ENCODE results near the gene PARD3B. TPM values are rescaled to one million over a fixed set of nuclear protein-coding genes. Genes with fewer than 3 reads are reported as not detected.

Gene PARD3B
- total RNA-seq, 1 experiment from 2014 or later = 3.9 TPM

DNA sequence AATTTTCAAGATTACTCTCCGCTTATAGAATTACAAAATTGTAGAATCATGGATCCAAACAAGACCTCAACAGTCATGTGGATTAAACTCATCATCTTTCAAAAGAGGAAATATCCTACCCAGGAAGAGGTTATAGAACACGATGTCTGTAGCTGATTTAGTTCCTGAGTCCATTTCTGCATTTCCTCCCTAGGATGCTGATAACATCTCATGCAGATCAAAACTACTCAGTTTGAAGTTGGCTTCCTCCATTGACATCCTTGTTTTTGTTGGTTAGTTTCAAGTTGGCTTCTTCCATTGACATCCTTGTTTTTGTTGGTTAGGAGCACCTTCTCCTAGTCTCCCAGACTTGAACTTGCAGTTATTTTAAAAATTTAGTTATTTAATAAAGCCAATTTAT is 147.5 kb downstream of the PARD3B start:
- DNase-seq (ENCODE audit: low spot score) = no peak

DNA sequence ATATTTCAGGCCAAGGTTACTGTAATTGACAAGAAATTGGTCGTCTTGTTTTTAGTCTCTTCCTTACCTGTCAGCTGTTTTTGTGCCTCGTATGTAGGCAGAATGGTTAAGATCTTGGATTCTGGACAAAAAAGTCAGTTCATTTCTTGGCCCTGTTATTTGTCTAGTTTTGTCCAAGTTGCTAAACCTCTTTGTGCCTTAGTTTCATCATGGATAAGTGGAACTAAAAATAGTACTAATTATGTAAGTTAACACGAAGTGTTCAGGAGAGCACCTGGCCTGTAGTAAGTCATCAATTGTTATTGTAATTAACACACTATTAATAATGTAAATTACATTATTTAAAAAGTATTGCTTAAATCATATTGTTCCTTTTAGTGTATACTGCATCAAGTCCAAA is 148.0 kb downstream of the PARD3B start:
- DNase-seq (ENCODE audit: low spot score) = no peak

DNA sequence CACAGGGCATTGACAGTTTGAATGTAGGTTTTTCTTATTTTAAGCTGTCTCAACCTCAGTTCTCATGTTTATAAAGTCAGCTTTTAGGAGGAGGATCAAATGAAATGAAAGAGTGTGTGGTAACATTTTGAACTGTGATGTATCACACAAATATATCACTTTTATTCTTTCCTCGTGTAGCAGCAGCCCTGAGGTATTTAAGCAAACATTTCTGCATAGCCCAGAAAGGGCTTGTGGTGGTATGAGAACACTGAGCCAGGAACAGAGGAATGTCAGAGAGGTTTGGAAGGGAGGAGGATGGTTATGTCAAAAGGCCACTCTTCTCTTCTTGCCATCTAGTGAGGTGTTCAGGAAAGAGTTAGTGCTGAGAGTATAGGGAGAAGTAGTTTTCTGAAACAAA is 150.2 kb downstream of the PARD3B start:
- no peak for DNase-seq (ENCODE audit: low spot score)

DNA sequence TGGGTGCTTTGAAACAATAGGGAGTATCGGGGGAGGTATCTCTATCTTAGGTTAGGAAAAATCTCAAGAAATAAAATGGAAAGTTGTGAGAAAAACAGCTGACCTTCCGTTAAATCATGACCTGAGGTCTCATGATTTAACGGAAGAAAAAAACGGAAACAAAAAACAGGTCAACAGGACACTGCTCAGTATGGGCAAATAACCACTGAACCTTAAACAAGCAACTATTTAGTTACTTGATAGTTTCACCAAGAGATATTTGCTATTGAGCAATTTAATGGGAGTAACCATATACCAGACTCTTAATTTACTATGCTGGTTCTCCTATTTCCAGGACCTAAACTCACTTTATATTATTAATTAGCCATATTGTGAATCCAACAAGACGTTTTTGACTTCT is 150.8 kb downstream of the PARD3B start:
- DNase-seq (ENCODE audit: low spot score) = no peak

DNA sequence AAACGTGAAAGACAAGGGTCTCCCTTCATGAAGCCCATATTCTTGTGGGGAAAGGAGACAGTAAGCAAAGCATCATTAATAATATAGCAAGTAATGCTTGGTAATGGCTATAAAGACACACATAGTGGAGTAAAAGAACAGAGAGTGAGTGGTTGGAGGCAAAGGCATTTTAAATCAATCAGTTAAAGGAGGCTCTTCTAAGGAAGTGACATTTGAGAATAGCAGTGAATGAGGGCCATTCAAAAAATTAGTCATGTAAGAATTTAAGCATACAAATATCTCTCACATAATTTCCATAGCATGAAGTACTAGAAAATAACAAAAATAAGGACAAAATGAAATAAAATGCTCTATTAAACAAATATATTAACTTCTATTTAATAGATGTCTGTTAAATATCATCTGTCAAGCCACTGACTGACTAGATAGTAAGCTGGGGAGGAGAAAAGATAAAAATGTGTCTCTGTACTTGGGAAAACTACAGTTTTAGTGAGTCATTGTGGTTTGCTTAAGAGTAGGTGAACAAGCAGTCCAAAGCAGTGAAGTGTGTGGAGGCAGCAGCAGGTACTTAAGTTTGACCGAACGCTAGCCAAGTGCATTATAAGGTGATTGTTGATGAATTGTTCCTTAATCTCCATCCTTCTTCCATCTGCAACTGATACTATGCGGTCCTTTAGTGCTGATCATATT is 160.1 kb downstream of the PARD3B start:
- no peak for DNase-seq (ENCODE audit: low spot score)

DNA sequence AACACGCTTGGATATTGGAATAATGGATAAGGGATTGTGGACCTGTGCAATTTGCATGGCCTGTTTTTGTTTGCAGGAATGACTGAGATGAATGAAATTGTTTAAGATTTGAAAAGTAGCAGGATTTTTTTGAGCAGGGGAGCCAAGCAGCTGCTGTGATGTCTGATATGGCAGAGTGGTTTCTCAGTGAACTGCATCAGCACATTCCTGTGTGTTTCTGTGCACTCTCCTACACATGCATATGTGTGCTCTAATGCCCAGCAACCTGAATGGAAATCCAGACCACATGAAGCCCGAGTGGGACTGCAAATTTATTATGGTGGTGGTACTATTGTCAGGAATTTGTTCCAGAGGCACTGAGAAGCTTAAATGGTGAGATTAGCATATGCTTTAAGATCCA is 161.7 kb downstream of the PARD3B start:
- DNase-seq (ENCODE audit: low spot score) = no peak

DNA sequence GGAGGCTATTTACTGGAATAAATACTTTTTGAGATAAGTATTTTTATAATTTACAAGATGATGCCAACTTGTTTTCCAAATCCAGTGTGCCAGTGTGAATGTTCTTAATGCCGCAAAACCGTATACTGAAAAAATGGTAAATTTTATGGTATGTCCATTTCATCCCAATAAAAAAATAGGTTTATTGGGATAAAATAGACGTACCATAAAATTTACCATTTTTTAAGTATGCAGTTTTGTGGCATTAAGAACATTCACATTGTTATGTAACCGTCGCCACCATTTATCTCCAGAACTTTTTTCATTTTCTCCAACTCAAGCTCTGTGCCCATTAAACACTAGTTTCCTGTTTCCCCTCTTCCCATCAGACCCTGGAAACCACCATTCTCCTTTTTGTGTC is 167.9 kb downstream of the PARD3B start:
- DNase-seq (ENCODE audit: low spot score) = no peak

DNA sequence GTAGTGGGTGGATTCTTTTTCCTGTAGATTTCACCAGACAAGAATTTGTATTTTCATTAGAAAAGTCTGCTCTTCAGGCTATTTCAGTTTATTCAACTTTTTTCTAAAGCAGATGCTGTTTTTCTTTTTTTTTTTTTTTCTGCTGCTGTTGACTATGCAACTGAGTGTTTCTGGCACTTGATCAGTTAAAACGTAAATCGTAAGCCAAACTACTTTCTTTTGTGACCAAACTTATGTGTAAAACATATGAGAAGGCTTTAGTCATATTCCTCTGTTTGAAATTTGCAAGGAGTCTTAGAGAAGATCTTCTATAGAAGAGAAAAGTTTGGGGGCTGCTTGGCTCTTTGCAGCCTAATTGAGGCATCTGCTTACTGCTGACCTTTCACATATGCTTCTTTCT is 170.1 kb downstream of the PARD3B start:
- DNase-seq (ENCODE audit: low spot score) = no peak

DNA sequence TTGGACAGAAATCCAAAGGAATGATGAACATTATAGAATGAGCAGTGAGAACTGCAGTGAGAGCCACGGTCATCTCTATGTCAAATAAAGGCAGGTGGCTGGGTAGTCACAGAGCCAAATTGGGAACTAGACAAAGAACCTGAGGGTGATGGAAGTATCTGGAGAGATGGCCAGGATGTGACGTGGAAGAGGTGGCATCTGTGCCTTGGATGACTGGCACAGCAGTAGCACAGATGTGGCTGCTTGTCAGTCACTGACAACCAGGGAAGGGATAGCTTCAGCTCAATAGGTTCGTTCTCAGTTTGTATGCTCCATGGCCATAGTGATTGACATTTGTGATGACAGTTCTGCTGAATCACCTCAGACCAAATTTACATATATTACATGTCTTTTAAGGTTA is 172.3 kb downstream of the PARD3B start:
- DNase-seq (ENCODE audit: low spot score) = no peak

DNA sequence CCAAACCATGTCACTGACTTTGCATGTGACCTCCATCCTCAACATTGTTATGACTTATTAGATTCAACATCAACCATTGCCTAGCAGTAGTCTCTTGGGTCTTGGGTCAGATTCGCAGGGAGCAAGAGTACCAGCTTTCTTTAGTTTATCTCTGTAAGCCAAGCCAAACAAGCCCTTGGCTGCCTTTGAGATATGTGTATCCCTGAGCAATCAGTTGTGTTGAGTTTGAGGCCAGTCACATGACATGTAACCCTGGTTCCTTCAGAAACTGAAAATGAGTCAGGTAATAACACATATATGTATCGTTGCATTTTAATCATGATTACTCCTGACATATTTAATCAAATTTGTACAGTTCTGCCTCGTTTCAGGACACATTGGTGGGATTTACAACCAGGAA is 173.3 kb downstream of the PARD3B start:
- DNase-seq (ENCODE audit: low spot score) = no peak

DNA sequence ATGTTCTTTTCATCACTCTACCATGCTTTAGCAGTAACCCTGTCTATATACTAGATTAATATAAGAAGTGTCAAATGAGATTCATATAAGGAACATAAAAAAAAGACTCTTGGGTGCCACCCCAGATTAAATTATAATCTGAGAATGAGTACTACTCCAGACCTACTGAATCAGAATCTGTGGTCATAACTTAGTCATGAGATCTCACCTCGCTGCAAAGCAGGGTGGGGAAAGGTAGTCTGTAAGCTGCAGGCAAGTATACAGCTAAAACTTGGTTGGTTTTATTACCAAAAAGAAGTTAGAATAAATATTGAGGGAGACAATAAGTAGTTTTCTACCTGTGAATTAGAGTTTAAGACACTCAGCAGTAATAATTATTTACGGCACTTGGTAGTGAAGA is 175.6 kb downstream of the PARD3B start:
- no peak for DNase-seq (ENCODE audit: low spot score)

DNA sequence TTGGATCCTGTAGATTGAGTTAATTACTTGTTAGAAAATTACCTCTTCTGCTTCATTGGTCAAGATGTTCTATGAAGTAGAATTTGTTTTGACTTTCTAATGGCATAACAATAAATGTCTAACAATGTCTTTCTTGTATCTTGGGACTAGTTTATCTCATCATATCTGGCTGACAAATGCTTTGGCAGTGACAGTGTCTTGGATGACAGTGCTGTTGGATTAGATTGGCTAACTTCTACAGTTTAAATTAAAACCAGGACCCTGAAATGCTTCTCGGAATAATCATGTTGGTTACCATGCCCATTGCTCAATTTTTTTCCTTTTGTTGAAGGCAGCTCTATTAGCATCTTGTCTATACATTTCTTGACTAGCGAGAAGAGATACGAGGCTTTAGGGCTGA is 176.9 kb downstream of the PARD3B start:
- no peak for DNase-seq (ENCODE audit: low spot score)

DNA sequence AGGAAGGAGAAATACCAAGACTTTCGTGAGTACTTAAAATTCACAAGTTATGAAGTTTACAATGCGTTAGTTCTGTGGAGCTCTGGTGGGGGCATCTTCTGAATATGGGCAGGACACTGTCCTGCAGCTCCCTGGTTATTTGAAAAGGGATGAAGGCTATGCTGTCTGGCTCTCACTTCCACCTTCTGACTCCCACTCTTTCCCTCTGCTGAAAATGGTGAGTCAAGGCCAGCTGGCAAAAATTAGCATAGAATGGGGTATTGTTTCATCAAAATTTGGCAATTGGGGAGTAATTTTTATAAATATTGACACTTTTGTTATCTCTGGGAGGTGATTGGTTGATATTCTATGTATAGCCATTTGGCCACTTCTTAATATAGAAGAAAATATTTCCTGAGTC is 177.4 kb downstream of the PARD3B start:
- no peak for DNase-seq (ENCODE audit: low spot score)

DNA sequence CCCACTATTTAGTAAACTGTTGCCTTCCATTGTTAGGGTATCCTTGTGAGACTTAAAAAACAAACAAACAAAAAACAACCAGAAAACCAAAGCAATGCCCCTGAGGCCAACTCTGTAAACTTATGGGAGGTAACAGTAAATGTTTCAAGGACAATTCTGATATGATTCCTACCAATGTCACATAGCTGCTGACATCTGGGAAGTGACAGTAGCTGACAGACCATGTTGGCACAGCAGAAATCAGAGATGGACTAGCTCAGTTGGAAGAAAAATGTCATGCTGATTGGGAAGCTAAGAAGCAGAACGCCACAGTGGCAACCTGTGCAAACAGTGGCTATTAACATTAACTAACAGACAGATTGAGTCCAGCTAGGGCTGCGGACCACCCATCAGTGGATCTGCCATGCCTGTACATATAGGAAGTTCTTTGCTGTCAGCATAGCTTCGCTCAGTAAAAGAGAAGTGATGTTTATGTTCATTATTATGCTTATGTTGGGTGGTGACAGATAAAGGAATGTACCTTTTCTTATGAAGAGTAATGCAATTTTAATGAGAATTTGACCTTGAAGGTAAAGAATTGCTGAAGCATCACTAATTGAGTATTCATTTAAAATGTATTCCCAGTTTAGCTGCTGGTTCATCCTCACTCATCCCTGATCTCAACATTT is 180.6 kb downstream of the PARD3B start:
- no peak for DNase-seq (ENCODE audit: low spot score)

DNA sequence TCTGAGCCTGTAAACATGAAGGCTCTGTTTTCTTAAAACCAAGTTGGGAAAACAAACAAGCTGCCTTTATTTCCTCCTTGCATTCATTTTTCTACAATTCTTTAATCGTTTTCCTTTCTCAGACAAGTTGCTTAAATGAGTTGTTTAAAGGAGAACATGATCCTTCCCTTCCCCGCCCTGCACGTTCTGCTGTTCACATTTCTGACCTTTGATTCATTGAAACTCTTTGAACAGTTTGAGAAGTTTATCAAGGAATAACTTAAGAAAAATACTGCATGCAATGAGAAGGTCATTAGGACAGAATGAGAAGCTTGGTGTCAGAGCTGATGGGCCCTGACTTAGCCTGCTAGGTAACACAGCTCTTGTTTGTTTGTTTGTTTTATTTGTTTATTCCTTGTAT is 181.6 kb downstream of the PARD3B start:
- no peak for DNase-seq (ENCODE audit: low spot score)

DNA sequence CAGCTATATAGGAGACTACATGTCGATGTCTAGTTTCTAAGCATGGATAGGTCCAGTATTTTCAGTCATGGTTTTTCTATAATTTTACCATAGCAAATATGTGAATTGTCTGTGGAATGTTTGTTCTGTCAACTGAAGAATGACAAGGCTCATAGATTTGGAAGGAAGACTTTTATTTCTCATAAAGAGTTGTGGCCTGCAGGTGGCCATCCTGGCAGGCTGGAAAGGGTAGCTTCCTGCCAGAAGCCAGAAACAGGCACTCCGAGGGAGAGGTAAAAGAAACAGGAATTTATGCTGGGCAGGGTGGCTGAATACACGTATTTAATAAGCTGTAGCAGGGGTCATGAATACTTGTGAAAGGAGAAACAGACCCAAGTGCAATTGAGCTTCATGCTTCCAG is 182.1 kb downstream of the PARD3B start:
- no peak for DNase-seq (ENCODE audit: low spot score)

DNA sequence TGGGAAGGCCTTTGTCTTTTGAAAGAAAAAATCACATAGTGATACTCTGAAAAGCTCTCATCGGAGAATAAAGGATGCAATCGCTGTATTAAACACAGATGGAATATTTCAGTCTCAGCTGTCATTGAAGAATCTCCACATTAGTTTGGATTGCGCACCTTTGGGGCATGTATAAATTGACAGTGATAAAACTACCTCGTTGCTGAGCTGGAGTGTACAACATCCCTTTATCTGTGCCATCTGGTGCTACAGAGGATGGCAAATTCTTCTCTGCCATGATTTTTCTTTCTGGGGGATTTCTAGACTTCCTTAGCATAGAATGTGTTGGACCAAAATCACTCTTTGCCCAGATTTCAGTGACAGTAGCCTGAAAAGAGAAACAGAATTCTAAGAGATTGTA is 185.3 kb downstream of the PARD3B start:
- no peak for DNase-seq (ENCODE audit: low spot score)

DNA sequence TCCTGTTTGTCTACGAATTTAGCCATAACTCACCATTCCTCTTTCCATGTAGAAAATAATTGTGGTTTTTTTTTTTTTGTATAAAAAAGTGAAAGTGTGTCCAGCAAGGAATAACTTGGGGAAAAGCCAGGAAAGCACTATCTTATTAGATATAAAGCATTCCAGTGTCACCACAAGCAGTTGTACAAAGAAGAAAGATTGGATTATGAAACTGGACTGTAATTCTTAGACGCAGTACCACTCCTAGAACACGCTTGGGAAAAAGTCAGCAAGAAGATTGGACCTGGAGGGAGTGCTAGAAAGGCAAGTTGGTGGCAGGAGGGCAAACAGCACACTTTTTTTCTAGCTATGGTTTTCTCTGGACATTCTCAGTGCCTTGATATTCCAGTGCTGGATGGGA is 186.7 kb downstream of the PARD3B start:
- DNase-seq (ENCODE audit: low spot score) = no peak

DNA sequence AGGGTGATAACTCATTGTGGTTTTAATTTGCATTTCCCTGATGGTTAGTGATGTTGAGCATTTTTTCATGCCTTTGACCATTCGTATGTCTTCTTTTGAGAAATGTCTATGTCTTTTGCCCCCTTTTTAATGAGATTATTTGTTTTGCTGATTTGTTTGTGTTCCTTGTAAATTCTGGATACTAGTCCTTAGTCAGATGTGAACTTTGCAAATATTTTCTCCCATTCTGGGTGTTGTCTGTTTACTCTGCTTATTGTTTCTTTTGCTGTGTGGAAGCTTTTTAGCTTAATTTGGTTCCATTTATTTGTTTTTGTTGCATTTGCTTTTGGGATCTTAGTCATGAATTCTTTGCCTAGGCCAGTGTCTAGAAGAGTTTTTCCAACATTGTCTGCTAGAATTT is 192.0 kb downstream of the PARD3B start:
- no peak for DNase-seq (ENCODE audit: low spot score)

DNA sequence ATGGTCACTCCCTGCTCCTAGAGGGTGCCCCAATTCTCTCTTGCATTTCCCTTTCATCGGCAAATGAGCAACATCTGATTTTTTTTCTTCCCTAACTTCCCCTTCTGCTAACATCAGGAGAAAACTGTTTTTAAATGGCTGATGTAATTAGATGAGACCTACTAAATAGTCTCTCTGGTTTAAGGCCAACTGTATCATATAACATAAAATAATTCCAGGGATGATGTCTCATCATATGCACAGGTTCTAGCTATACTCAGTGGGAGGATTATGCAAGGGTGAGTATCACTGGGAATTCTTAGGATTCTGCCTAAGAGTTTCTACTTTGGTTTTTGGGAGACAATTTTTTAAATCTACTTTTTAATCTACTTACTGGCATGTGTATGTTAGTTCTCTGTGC is 193.4 kb downstream of the PARD3B start:
- DNase-seq (ENCODE audit: low spot score) = no peak

DNA sequence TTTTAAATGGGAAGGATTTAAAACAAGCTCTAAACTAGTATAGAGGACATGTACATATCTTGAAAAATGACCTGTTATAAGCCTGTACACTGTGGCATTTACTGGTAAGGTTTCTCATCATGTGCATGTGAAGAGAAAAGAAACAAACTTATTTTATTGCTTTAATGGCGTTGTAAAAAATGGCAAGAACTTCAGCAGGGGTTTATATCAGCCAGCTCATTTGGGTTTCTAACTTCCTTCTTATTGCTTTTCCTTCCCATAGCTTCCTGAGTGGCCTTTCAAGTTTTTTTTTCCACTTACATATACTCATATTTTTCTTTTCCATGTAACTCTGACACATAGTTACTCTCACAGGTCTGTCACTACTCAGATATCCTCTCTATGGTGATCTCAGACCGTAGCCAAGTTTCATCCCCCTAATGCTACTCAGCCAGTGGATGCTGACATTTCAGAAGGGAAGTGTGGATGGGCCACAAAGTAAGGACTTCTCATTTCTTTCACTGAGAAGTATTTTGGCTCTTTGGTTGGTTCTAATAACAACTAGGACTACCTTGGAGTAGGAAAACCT is 198.2 kb downstream of the PARD3B start:
- no peak for DNase-seq (ENCODE audit: low spot score)

DNA sequence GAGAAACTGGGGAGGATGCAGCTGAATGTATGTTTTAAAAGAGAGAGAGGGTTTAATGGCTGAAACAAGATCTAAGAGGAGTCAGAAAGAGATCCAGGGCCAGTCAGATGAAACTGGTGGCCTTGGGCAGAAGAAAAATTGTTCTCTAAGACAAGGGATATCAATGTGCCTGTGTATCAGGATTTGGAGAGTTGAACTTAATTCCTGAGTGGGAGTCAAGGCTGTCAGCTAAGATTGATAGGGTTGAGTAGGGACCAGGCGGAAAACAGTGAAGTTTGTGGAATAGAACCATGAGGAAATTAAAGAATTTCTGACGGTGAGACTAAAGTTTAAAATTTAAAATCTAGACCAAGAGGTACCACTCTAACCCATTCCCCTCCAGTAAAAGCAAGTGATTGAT is 199.2 kb downstream of the PARD3B start:
- no peak for DNase-seq (ENCODE audit: low spot score)

DNA sequence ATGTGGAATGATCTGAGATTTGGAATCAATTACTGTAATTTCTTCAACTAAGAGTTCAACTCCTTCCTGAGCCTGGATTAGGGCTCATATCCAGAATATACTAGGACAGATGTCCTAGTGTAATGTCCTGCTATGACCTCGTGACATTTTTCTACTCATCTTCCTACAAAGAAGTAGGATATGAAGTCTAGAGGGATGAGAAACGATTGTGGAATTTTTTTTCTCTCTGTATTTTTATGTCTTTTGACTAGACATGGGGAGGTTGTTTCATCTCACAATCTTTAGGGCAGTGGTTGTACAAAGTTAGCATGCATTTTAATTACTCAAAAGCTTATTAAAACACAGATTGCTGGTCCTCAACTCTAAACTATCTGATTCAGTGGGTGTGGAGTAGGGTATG is 203.0 kb downstream of the PARD3B start:
- no peak for DNase-seq (ENCODE audit: low spot score)
